HG03575 (cell line): ENCODE data around the gene TBC1D9B.

Source experiments
- ATAC-seq: cut with Tn5 transposase; IDR thresholded peaks from one replicate; pipeline ENCODE4 v1.9.1; 2021; ENCODE audit not compliant: unreplicated experiment, insufficient number of reproducible peaks, low FRiP score; ENCODE audit errors: extremely low read depth

Gene TBC1D9B

DNA sequence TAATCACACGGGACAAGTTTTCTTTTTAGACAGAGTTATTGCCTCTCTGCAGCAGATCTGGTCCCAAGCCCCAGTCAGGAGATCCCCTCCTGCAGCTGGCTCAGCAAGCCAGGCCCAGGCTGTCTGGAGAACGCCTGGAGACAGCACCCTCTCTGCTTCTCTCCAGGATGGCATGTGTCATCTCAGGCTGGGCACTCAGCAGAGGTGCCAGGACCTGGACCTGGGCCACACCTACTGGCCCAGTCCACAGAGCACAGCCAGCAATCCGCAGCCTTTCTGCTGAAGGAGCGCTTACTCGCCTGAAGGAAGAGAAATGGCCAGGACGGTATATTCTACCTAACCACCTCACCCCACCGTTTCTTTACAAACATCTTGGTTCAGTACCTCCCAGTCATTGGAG, 4.7 kb upstream of the TBC1D9B start:
- no peak for ATAC-seq

DNA sequence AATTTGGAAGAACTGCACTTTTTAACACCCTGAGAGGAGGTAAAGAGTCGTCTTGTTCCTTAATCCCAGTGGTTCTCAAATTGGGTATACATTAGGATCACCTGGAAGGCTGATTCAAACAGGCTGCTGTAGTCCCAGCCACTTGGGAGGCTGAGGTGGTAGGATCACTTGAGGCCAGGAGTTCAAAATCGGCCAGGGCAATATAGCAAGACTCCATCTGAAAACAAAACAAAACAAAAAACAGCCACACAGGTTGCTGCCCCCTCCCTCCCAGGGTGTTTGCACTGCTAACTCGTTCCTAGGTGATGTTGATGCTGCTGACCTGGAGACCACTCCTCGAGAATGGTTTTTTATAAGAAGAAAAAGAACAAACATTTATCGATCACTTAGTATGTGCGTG, 1.5 kb upstream of the TBC1D9B start:
- ATAC-seq: no peak

DNA sequence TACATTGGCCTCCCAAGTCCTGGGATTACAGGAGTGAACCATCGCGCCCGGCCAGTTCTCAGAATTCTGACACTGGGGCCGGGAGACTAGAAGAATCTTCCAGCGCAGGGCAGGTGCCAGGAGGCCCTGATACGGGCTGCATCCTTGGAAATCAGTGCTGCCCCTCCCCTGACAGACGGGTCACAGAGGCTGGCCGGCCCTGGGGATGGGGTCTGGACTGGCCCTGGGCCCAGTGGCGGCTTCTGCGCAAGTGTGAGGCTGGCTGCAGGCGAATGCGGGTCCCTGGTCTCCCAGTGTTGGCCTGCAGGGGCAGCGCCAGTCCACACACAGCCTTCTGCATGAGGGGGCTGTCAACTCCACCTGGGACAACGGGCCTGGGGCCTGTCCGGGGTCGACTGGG, 831 bp upstream of the TBC1D9B start:
- no peak for ATAC-seq

GRCh38 chr5:179906795-179907555, 722 bp downstream of the TBC1D9B start:
- no peak for ATAC-seq

- ATAC-seq: no peak
These were observed 1.4 kb downstream of the TBC1D9B start for GRCh38 chr5:179906294-179906794.

GRCh38 chr5:179905161-179905560, 2.5 kb downstream of the TBC1D9B start:
- no peak for ATAC-seq

- no peak for ATAC-seq
These were observed 3.1 kb downstream of the TBC1D9B start for GRCh38 chr5:179904463-179905160.

DNA sequence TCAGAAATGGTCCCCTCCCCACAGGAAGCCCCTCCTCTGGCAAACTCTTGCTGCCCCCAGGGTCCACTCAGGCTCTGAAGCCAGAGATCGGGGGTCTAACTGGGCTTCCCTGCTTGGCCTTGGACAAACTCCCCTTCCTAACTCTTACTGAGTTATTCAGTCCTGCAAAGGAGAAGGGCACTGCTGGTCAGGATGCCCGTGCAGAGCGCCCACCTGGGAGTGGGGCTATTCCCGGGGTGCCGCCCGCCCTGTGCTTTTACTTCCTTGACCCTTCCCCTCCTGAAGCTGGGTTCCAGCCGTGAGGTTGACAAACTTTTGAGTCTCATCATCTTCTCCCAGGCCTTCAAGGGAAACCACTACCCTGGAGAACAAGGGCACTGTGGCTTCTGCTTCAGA, 4.9 kb downstream of the TBC1D9B start:
- no peak for ATAC-seq

GRCh38 chr5:179901915-179902762, 5.6 kb downstream of the TBC1D9B start:
- ATAC-seq: no peak

DNA sequence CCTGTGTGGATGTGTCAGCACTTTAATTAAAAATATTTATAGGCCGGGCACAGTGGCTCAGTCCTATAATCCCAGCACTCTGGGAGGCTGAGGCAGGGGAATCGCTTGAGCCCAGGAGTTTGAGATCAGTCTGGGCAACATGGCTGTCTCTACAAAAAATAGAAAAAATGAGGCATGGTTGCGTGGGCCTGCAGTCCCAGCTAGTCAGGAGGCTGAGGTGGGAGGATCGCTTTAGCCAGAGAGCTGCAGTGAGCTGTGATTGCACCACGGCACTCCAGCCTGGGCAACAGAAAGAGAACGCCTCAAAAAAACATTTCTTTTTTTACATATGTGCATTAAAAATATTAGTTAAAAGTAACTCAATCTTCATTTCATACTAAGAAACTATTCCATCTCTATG, 6.2 kb downstream of the TBC1D9B start:
- no peak for ATAC-seq

DNA sequence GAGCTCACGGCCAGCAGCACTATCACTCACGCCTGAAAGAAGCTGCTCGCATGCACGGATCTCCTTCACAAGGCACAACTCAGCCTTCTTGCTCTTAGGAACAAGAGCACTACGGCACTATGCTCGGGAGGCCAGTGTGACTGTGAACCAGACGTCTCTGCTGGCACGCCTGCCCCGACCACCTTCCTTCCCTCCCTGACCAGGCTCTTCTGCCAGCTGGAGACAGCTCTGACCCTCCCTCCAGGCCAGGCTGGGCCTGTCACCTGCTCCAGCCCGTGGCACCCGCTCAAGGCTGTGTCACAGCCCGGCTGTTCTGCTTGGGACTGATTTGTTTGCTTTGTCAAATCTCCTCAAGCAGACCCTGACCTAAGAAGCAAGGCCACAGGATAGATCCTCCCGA, 7.0 kb downstream of the TBC1D9B start:
- ATAC-seq: no peak

DNA sequence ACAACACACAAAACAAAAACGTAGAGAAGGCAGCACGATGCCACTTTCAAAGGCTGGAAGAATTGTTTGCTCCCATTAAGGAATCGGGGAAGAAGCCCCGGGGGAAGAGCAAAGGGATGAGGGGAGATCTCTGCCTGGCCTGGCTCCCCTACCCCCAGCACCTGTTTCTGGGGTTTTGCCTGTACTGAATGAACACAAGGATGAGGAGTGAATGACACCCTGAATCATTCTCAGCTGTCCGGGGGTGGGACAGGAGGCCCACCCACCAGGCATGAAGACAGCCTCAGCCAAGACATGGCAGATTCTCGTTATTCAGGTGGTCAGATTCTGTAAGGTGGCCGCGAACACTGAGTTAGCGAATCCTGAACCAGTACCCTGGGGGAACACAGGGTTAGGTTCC, 7.5 kb downstream of the TBC1D9B start:
- no peak for ATAC-seq

GRCh38 chr5:179895861-179896260, 11.8 kb downstream of the TBC1D9B start:
- no peak for ATAC-seq

GRCh38 chr5:179893958-179894895, 13.5 kb downstream of the TBC1D9B start:
- ATAC-seq: no peak

- ATAC-seq: no peak
These were observed 14.4 kb downstream of the TBC1D9B start for GRCh38 chr5:179893076-179893957.

GRCh38 chr5:179892255-179892654, 15.4 kb downstream of the TBC1D9B start:
- no peak for ATAC-seq

DNA sequence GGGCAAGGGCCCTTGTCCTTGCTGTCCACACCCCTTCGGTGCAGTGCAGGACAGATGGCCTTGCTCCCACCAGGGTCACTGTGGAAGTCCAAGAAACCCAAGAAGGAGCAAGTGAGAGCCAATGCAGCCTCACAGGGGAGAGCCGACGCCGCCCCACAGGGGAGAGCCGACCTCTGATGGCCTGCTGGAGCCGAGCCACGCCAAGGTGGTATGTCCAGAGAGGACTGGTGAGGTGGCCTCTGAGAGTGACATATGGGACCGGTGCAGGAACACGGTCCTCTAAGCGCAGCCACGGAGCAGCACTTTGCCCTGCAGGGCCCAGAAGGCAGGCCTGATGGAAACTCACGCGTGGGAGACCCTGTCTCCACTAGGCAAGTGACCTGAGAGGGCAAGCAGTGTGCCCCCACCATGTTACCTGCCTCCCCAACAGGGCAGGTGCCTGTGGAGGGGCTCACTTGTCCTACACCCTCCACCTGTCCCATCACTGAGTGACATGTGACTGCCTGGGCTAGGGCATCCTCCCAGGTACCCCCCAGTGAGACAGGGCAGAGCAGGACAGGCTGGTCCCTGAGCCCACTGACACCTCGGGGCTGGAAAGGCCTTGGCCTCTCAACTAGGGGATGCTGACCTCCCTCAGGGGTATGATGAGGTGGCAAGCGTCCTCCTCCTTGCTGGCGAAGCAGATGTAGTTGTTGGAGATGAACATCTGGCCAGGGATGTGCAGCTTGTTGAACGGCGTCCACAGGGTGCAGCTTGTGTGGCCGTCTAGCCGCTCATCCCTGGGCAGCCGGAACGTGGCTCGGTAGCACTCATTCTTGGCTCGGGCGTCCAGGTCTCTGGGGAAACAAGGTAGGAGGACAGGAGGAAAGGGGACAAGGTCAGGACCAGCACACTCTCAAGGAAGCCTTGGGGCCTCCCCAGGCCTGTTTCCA, 16.7 kb downstream of the TBC1D9B start:
- ATAC-seq: no peak
